Measurements from ENCODE around the gene FBXW4.

Gene FBXW4

GRCh38 chr10:101651336-101651735 lies 43.6 kb downstream of the FBXW4 start:
- H3K9ac ChIP-seq (ENCODE audit: low read depth, low read length, poor library complexity, severe bottlenecking) = no peak overlapping the region
- H3K27me3 ChIP-seq (ENCODE audit: insufficient read depth, low read length, poor library complexity, severe bottlenecking) = no peaks in the 10 kb centered on the region
- no peaks in the 10 kb centered on the region for H3K4me1 ChIP-seq (ENCODE audit: insufficient read depth, low read length, poor library complexity, severe bottlenecking)
- no peaks in the 10 kb centered on the region for H4K20me1 ChIP-seq (ENCODE audit: insufficient read depth, low read length, poor library complexity, severe bottlenecking)
- H3F3A ChIP-seq (ENCODE audit: low read depth) = no peaks in the 10 kb centered on the region
- H2AFZ ChIP-seq (ENCODE audit: low read length) = no peak overlapping the region
- no peak overlapping the region for H3K4me2 ChIP-seq (ENCODE audit: low read depth, low read length, poor library complexity, severe bottlenecking)
- H3K9me2 ChIP-seq (replicated peaks; ENCODE audit: low read depth, low read length) = no peaks in the 10 kb centered on the region
- TF ChIP-seq EZH2phosphoT487 (IDR thresholded peaks at IDR 0.05; ENCODE audit: borderline replicate concordance) = no peak
- no peak for TF ChIP-seq CTCF (conservative IDR thresholded peaks at IDR 0.05; ENCODE audit: low read length)
- H3K4me3 ChIP-seq (ENCODE audit: low read length, poor library complexity, severe bottlenecking) = no peak overlapping the region
- peaks cover 49% of the 10 kb centered on the region; the same call in 1 of the 2 replicates for H3K36me3 ChIP-seq (ENCODE audit: insufficient read depth, low read length)
- H3K79me2 ChIP-seq (ENCODE audit: insufficient read depth, low read length) = no peaks in the 10 kb centered on the region
- H3K9me3 ChIP-seq (ENCODE audit: insufficient read depth, low read depth, low read length) = no peaks in the 10 kb centered on the region

GRCh38 chr10:101650863-101651262 lies 44.1 kb downstream of the FBXW4 start:
- Histone ChIP-seq H4K20me1 (ENCODE audit: insufficient read depth, low read length, poor library complexity, severe bottlenecking) (no peaks in the 10 kb centered on the region), H3K27me3 (ENCODE audit: insufficient read depth, low read length, poor library complexity, severe bottlenecking) (no peaks in the 10 kb centered on the region), H2AFZ (ENCODE audit: low read length) (no peak overlapping the region), H3K4me2 (ENCODE audit: low read depth, low read length, poor library complexity, severe bottlenecking) (no peak overlapping the region), H3F3A (ENCODE audit: low read depth) (no peaks in the 10 kb centered on the region), H3K9me3 (ENCODE audit: insufficient read depth, low read depth, low read length) (no peaks in the 10 kb centered on the region), H3K4me3 (ENCODE audit: low read length, poor library complexity, severe bottlenecking) (no peak overlapping the region), H3K9me2 (replicated peaks; ENCODE audit: low read depth, low read length) (no peaks in the 10 kb centered on the region), H3K9ac (ENCODE audit: low read depth, low read length, poor library complexity, severe bottlenecking) (no peak overlapping the region), H3K4me1 (ENCODE audit: insufficient read depth, low read length, poor library complexity, severe bottlenecking) (no peaks in the 10 kb centered on the region), H3K79me2 (ENCODE audit: insufficient read depth, low read length) (no peaks in the 10 kb centered on the region), H3K36me3 (ENCODE audit: insufficient read depth, low read length) (peaks cover 48% of the 10 kb centered on the region; the same call in 1 of the 2 replicates)
- TF ChIP-seq CTCF (conservative IDR thresholded peaks at IDR 0.05; ENCODE audit: low read length) = no peak
- TF ChIP-seq EZH2phosphoT487 (IDR thresholded peaks at IDR 0.05; ENCODE audit: borderline replicate concordance) = no peak

- no peak overlapping the region for H2AFZ ChIP-seq (ENCODE audit: low read length)
- no peak overlapping the region for H3K4me2 ChIP-seq (ENCODE audit: low read depth, low read length, poor library complexity, severe bottlenecking)
- H3K36me3 ChIP-seq (ENCODE audit: insufficient read depth, low read length) = peaks cover 39% of the 10 kb centered on the region; the same call in 1 of the 2 replicates
- H3F3A ChIP-seq (ENCODE audit: low read depth) = no peaks in the 10 kb centered on the region
- no peaks in the 10 kb centered on the region for H3K9me3 ChIP-seq (ENCODE audit: insufficient read depth, low read depth, low read length)
- no peaks in the 10 kb centered on the region for H3K27me3 ChIP-seq (ENCODE audit: insufficient read depth, low read length, poor library complexity, severe bottlenecking)
- no peak overlapping the region for H3K4me3 ChIP-seq (ENCODE audit: low read length, poor library complexity, severe bottlenecking)
- no peaks in the 10 kb centered on the region for H3K9me2 ChIP-seq (replicated peaks; ENCODE audit: low read depth, low read length)
- no peak overlapping the region for H3K9ac ChIP-seq (ENCODE audit: low read depth, low read length, poor library complexity, severe bottlenecking)
- H4K20me1 ChIP-seq (ENCODE audit: insufficient read depth, low read length, poor library complexity, severe bottlenecking) = no peaks in the 10 kb centered on the region
- no peak for TF ChIP-seq CTCF (conservative IDR thresholded peaks at IDR 0.05; ENCODE audit: low read length)
- TF ChIP-seq EZH2phosphoT487 (IDR thresholded peaks at IDR 0.05; ENCODE audit: borderline replicate concordance) = no peak
- H3K79me2 ChIP-seq (ENCODE audit: insufficient read depth, low read length) = no peaks in the 10 kb centered on the region
- no peaks in the 10 kb centered on the region for H3K4me1 ChIP-seq (ENCODE audit: insufficient read depth, low read length, poor library complexity, severe bottlenecking)
Observed at GRCh38 chr10:101649525-101650085, 45.4 kb downstream of the FBXW4 start.

Measured in Loucy (cell line).